ENCODE data around the gene PLCH2.

- TF ChIP-seq, protein P1, sequence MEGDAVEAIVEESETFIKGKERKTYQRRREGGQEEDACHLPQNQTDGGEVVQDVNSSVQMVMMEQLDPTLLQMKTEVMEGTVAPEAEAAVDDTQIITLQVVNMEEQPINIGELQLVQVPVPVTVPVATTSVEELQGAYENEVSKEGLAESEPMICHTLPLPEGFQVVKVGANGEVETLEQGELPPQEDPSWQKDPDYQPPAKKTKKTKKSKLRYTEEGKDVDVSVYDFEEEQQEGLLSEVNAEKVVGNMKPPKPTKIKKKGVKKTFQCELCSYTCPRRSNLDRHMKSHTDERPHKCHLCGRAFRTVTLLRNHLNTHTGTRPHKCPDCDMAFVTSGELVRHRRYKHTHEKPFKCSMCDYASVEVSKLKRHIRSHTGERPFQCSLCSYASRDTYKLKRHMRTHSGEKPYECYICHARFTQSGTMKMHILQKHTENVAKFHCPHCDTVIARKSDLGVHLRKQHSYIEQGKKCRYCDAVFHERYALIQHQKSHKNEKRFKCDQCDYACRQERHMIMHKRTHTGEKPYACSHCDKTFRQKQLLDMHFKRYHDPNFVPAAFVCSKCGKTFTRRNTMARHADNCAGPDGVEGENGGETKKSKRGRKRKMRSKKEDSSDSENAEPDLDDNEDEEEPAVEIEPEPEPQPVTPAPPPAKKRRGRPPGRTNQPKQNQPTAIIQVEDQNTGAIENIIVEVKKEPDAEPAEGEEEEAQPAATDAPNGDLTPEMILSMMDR (IDR thresholded peaks at IDR 0.05; ENCODE audit: low read length) = no peak
- no peak for TF ChIP-seq EZH2 (IDR thresholded peaks at IDR 0.05; ENCODE audit: borderline replicate concordance, low read length)
These were observed 56.5 kb downstream of the PLCH2 start for GRCh38 chr1:2532485-2533160.
